A673 (cell line): ENCODE results near the gene CUBN. TPM values are rescaled to one million over a fixed set of nuclear protein-coding genes. Genes with fewer than 3 reads are reported as not detected.

Experiments used
- BruUV-seq: library from RNA; stranded (reverse); fragments of 400-500 nt; replicated peaks from 2 replicates; lab custom pipeline; 2021; lab: Mats Ljungman, UMichigan
- CTCF ChIA-PET: fragments of 300-600 bp; sonication (Branson Sonifier 250); formaldehyde crosslinking; loops from one replicate; lab custom pipeline; 2022; ENCODE audit warnings: antibody characterized with exemption; lab: Charles Lee
- POLR2A ChIA-PET: fragments of 300-600 bp; sonication (Branson Sonifier 250); formaldehyde crosslinking; loops from one replicate; lab custom pipeline; 2022; ENCODE audit warnings: antibody characterized with exemption; ENCODE audit not compliant: low non-redundant PET; lab: Charles Lee
- DNase-seq: peaks from one replicate; pipeline ENCODE4 v3.0.0-alpha.2; 2015; ENCODE audit warnings: low spot score
- H3K27ac ChIP-seq: fragments of 200-600 bp; sonication (generic); 2 replicates; pipeline ENCODE4 v1.5.1; 2016; ENCODE audit warnings: mixed run types, low read depth, mild to moderate bottlenecking, mixed read lengths, antibody characterized with exemption, low read length; ENCODE audit not compliant: poor library complexity, severe bottlenecking
- H3K27me3 ChIP-seq: fragments of 200-600 bp; sonication (generic); replicated peaks from 2 replicates; pipeline ENCODE4 v1.6.1; 2017; ENCODE audit warnings: mixed run types, low read depth, mild to moderate bottlenecking, mixed read lengths, antibody characterized with exemption, low read length; ENCODE audit not compliant: insufficient read depth, poor library complexity
- H3K36me3 ChIP-seq: fragments of 200-600 bp; sonication (generic); 2 replicates; pipeline ENCODE4 v1.6.1; 2016; ENCODE audit warnings: mixed run types, mild to moderate bottlenecking, mixed read lengths, antibody characterized with exemption, low read length; ENCODE audit not compliant: insufficient read depth, poor library complexity, severe bottlenecking
- H3K4me1 ChIP-seq: fragments of 200-600 bp; sonication (generic); 2 replicates; pipeline ENCODE4 v1.6.1; 2017; ENCODE audit warnings: mixed run types, mild to moderate bottlenecking, mixed read lengths, antibody characterized with exemption, low read length; ENCODE audit not compliant: insufficient read depth, poor library complexity, severe bottlenecking
- H3K4me3 ChIP-seq: fragments of 200-600 bp; sonication (generic); 2 replicates; pipeline ENCODE4 v1.5.1; 2016; ENCODE audit warnings: low read depth, mixed run types, mild to moderate bottlenecking, mixed read lengths, low read length; ENCODE audit not compliant: poor library complexity, severe bottlenecking
- H3K9me3 ChIP-seq: fragments of 200-600 bp; sonication (generic); 2 replicates; pipeline ENCODE4 v1.6.1; 2016; ENCODE audit warnings: mixed run types, low read depth, mild to moderate bottlenecking, mixed read lengths, antibody characterized with exemption, low read length; ENCODE audit not compliant: poor library complexity, severe bottlenecking
- EZH2 ChIP-seq: fragments of 200-600 bp; sonication (generic); IDR thresholded peaks from 2 replicates; pipeline ENCODE4 v1.6.1; 2017; ENCODE audit warnings: borderline replicate concordance, low read depth, mild to moderate bottlenecking, mixed read lengths, antibody characterized with exemption, low read length; ENCODE audit not compliant: poor library complexity, severe bottlenecking
- intact Hi-C: fragments of 100-400 bp; cut with micrococcal nuclease; formaldehyde crosslinking; loops from one replicate; pipeline ENCODE4 v1.10.0; 2022; ENCODE audit not compliant: unreplicated experiment
- total RNA-seq: library from RNA; stranded (reverse); gene quantifications from 2 replicates; pipeline ENCODE4 v1.2.3, GENCODE V29; 2021
- TF ChIP-seq, protein P1 (sequence below): fragments of 300-800, 200-600 bp; sonication (generic); conservative IDR thresholded peaks from 2 replicates; pipeline ENCODE4 v1.5.1; 2017; ENCODE audit warnings: low read depth, mild to moderate bottlenecking, antibody characterized with exemption, low read length, moderate library complexity, mixed read lengths

The CUBN gene
- total RNA-seq, 1 experiment from 2014 or later = 3.4 TPM

DNA sequence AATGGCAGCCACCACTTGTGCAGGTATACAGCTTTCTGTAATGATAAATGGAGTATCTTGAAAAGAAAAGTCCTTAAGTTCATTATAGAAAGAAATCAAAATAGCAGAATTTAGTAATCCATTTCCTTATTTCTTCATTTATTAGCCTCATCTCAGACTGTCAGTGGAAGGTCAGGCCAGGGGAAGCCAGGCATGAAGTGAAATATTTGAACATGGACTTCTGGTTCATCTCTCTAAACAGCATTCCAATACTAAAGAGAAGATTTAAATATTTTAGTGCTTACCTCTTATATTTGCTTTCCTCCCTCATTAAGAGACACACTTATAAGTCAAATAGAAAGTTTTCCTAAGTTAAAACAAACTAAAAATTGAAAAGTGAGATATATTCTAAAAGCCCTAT lies 45.0 kb upstream of the CUBN start:
- ChIA-PET POLR2A (no interaction called here), CTCF (no interaction called here)
- Histone ChIP-seq H3K4me3 (no peak overlapping the region), H3K27ac (no peak overlapping the region), H3K36me3 (no peaks in the 10 kb centered on the region), H3K27me3 (no peaks in the 10 kb centered on the region), H3K4me1 (no peaks in the 10 kb centered on the region), H3K9me3 (no peaks in the 10 kb centered on the region)
- DNase-seq = no peak
- intact Hi-C loops = no loop called here
- BruUV-seq = no TSS peak
- TF ChIP-seq, protein P1, sequence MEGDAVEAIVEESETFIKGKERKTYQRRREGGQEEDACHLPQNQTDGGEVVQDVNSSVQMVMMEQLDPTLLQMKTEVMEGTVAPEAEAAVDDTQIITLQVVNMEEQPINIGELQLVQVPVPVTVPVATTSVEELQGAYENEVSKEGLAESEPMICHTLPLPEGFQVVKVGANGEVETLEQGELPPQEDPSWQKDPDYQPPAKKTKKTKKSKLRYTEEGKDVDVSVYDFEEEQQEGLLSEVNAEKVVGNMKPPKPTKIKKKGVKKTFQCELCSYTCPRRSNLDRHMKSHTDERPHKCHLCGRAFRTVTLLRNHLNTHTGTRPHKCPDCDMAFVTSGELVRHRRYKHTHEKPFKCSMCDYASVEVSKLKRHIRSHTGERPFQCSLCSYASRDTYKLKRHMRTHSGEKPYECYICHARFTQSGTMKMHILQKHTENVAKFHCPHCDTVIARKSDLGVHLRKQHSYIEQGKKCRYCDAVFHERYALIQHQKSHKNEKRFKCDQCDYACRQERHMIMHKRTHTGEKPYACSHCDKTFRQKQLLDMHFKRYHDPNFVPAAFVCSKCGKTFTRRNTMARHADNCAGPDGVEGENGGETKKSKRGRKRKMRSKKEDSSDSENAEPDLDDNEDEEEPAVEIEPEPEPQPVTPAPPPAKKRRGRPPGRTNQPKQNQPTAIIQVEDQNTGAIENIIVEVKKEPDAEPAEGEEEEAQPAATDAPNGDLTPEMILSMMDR = no peak
- no peak for TF ChIP-seq EZH2

GRCh38 chr10:17171141-17171641 lies 41.6 kb upstream of the CUBN start:
- H3K4me1 ChIP-seq = no peaks in the 10 kb centered on the region
- DNase-seq = no peak
- BruUV-seq = no TSS peak
- ChIA-PET POLR2A (interaction anchor here (0.6 kb wide), 1 partner anchor 442 kb away, joined by 5 read pairs; no protein-coding TSS in a partner anchor), CTCF (no interaction called here)
- intact Hi-C loops = no loop called here
- no peaks in the 10 kb centered on the region for H3K27me3 ChIP-seq
- no peaks in the 10 kb centered on the region for H3K36me3 ChIP-seq
- no peak overlapping the region for H3K4me3 ChIP-seq
- TF ChIP-seq, protein P1 = no peak
- TF ChIP-seq EZH2 = no peak
- H3K9me3 ChIP-seq = no peaks in the 10 kb centered on the region
- H3K27ac ChIP-seq = no peak overlapping the region

GRCh38 chr10:17169803-17170202 lies 40.2 kb upstream of the CUBN start:
- TF ChIP-seq, protein P1 = no peak
- TF ChIP-seq EZH2 = no peak
- intact Hi-C loops = no loop called here
- no peaks in the 10 kb centered on the region for H3K27me3 ChIP-seq
- ChIA-PET POLR2A (no interaction called here), CTCF (no interaction called here)
- DNase-seq = no peak
- no peaks in the 10 kb centered on the region for H3K4me1 ChIP-seq
- no peaks in the 10 kb centered on the region for H3K36me3 ChIP-seq
- no peaks in the 10 kb centered on the region for H3K9me3 ChIP-seq
- H3K4me3 ChIP-seq = no peak overlapping the region
- no peak overlapping the region for H3K27ac ChIP-seq
- BruUV-seq = no TSS peak
